WERI-Rb-1 (cell line): ENCODE results near the gene PACRG.

Experiments
- DNase-seq: peaks from one replicate; pipeline ENCODE4 v3.0.0-alpha.2; 2020
- H3K27ac ChIP-seq: fragments of 250-450 bp; sonication (Bioruptor Pico); 2 replicates; pipeline ENCODE4 v1.5.1; 2020; ENCODE audit warnings: mild to moderate bottlenecking, moderate library complexity
- H3K27me3 ChIP-seq: fragments of 250-450 bp; sonication (Bioruptor Pico); 2 replicates; pipeline ENCODE4 v1.5.1; 2021; ENCODE audit warnings: mild to moderate bottlenecking, low read depth, moderate library complexity; ENCODE audit not compliant: insufficient read depth, severe bottlenecking
- H3K36me3 ChIP-seq: fragments of 250-450 bp; sonication (Bioruptor Pico); 2 replicates; pipeline ENCODE4 v1.5.1; 2020; ENCODE audit warnings: mild to moderate bottlenecking, moderate library complexity
- H3K4me3 ChIP-seq: 2 replicates; pipeline ENCODE4 v1.5.1; 2011; ENCODE audit warnings: low read depth, mild to moderate bottlenecking, control low read depth, low read length
- H3K9me3 ChIP-seq: fragments of 250-450 bp; sonication (Bioruptor Pico); 2 replicates; pipeline ENCODE4 v1.5.1; 2021; ENCODE audit warnings: mild to moderate bottlenecking, moderate library complexity; ENCODE audit not compliant: severe bottlenecking
- TF ChIP-seq, protein P1 (sequence below): IDR thresholded peaks from 2 replicates; pipeline ENCODE4 v1.5.1; 2011; ENCODE audit warnings: low read depth, mild to moderate bottlenecking, control low read depth, inconsistent platforms, low read length

PACRG gene

DNA sequence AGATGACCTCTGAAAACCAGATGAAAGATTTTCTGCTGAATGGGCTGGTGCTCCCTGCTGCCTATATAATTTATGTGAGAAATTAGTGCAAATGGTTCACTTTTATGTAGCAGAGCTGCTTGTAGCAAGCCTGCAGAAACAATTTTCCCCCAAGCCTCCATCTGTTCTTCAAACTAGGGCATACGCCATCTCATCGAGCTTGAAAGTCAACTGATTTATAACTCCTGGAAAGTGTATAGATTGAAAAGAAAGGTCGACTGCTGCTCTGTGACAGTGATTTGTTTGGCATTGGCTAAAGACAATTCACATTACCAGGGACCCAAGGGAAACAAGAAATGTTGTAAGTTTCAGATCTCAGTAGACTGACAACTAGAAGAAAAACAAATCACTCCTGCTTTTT is 93.3 kb downstream of the PACRG start:
- no peak for DNase-seq
- TF ChIP-seq, protein P1, sequence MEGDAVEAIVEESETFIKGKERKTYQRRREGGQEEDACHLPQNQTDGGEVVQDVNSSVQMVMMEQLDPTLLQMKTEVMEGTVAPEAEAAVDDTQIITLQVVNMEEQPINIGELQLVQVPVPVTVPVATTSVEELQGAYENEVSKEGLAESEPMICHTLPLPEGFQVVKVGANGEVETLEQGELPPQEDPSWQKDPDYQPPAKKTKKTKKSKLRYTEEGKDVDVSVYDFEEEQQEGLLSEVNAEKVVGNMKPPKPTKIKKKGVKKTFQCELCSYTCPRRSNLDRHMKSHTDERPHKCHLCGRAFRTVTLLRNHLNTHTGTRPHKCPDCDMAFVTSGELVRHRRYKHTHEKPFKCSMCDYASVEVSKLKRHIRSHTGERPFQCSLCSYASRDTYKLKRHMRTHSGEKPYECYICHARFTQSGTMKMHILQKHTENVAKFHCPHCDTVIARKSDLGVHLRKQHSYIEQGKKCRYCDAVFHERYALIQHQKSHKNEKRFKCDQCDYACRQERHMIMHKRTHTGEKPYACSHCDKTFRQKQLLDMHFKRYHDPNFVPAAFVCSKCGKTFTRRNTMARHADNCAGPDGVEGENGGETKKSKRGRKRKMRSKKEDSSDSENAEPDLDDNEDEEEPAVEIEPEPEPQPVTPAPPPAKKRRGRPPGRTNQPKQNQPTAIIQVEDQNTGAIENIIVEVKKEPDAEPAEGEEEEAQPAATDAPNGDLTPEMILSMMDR: no peak
- Histone ChIP-seq H3K27ac (no peak overlapping the region), H3K36me3 (no peaks in the 10 kb centered on the region), H3K9me3 (no peaks in the 10 kb centered on the region), H3K27me3 (no peaks in the 10 kb centered on the region), H3K4me3 (no peak overlapping the region)

DNA sequence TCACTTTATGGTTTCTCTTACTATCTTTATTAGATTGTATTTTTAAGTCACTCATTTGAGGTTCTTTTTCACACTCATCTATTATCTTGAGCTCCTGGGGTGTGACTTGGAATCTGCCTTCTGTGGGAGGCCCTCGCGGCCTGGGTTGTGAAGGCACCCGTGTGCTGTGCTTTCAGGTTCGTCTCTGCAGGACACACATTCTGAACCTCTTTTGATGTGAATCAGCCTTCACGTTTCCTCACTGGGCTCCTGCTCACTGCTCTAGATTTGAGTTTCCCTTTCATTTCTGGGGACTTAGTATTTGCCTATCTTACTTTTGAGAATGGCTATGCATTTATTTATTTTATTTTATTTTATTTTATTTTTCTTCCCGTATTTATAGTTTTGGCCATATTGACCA is 97.8 kb downstream of the PACRG start:
- H3K27me3 ChIP-seq: no peaks in the 10 kb centered on the region
- H3K9me3 ChIP-seq: no peaks in the 10 kb centered on the region
- H3K36me3 ChIP-seq: no peaks in the 10 kb centered on the region
- H3K4me3 ChIP-seq: no peak overlapping the region
- TF ChIP-seq, protein P1: no peak
- no peak for DNase-seq
- H3K27ac ChIP-seq: no peak overlapping the region

DNA sequence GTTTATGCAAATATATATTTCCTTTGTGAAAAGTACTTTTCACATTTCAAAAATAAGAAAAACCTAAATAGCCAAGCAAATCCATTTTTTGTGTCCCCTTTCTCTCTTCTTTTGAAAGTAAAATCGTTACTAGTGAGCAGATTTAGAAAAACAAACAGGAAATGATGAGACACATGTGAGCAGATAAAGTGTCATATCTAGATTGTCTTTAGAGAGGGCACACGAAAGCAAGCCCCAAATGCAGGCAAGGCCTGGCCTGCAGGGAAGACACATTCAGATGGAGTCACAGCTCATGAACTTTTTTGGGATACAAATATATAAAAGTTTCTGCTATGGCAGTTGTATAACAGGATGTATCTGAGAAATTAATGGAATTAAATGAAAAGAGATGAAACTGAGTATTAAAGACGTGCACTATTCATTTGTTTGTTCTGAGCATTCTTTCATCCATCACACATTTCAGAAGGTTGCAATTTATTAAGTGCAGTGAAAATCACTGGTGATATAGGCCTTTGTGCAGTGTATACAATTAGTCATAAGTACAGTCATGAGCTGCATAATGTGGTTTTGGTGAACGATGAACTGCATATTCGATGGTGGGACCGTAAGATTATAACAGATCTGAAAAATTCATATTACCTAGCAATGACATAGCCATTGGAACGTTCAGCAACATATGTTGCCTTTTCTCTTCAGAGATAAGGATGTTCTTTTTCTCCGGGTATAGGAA is 101.4 kb downstream of the PACRG start:
- Histone ChIP-seq H3K27ac (no peak overlapping the region), H3K36me3 (no peaks in the 10 kb centered on the region), H3K4me3 (no peak overlapping the region), H3K27me3 (no peaks in the 10 kb centered on the region), H3K9me3 (peaks cover 3% of the 10 kb centered on the region)
- TF ChIP-seq, protein P1: no peak
- DNase-seq: no peak

DNA sequence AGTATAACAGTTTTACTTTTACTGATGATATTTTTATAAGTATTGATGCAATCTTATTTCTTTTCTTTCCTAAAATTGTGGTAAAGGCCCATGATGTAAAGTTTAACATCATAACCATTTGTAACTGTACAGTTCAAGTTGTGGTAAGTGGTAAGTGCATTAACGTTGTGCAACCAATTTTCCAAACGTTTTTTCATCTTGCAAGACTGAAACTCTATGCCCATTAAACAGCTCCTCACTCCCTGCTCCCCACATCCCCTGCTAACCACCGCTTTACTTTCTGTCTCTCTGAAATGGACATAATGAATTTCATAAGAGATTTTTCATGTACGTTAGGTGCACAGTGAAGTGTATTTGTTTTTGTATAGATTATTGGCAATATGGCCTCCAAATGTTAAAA is 106.0 kb downstream of the PACRG start:
- Histone ChIP-seq H3K27ac (no peak overlapping the region), H3K27me3 (no peaks in the 10 kb centered on the region), H3K36me3 (no peaks in the 10 kb centered on the region), H3K9me3 (peaks cover 3% of the 10 kb centered on the region), H3K4me3 (no peak overlapping the region)
- DNase-seq: no peak
- TF ChIP-seq, protein P1: no peak

DNA sequence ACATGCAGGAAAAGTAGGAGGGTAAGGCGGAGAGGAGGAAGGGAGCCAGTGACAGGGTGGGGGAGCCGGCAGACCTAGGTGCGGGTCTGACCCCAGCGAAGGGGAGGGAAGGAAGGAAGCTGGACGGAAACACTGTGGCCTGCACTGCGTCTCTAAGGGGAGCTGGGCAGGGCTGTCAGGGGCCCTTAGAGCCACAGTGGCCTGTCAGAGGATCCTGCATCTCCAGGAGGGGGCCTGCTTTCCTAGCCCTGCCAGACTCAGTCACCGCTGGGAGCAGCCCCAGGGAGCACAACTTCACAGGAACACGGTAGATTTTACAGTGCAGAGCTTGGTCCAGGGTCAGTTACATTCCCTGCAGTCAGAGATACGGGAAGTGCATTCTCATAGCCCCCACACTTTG is 118.2 kb downstream of the PACRG start:
- DNase-seq: no peak
- no peak overlapping the region for H3K4me3 ChIP-seq
- TF ChIP-seq, protein P1: no peak
- H3K9me3 ChIP-seq: no peaks in the 10 kb centered on the region
- H3K27ac ChIP-seq: no peak overlapping the region
- no peaks in the 10 kb centered on the region for H3K36me3 ChIP-seq
- H3K27me3 ChIP-seq: no peaks in the 10 kb centered on the region

DNA sequence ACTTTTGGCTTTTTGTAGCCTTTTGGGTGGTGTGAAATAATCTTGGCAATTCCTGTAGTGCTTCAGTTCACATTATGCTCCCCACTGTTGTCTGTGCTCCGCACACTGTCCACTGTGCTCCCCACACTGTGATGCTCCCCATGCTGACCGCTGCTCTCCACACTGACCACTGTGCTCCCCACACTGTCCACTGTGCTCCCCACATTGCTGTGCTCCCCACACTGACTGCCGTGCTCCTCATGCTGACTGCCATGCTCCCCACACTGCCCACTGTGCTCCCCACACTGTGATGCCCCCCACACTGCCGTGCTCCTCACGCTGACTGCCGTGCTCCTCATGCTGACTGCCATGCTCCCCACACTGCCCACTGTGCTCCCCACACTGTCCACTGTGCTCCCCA is 118.9 kb downstream of the PACRG start:
- Histone ChIP-seq H3K9me3 (no peaks in the 10 kb centered on the region), H3K27me3 (no peaks in the 10 kb centered on the region), H3K36me3 (no peaks in the 10 kb centered on the region), H3K4me3 (no peak overlapping the region), H3K27ac (no peak overlapping the region)
- DNase-seq: no peak
- TF ChIP-seq, protein P1: no peak
